ENCODE measurements around the gene ACTR5. TPM values are rescaled to one million over a fixed set of nuclear protein-coding genes. Genes with fewer than 3 reads are reported as not detected.

Gene ACTR5
- total RNA-seq, 2 donors from 2014 or later, result 7.9 to 11.2 TPM

DNA sequence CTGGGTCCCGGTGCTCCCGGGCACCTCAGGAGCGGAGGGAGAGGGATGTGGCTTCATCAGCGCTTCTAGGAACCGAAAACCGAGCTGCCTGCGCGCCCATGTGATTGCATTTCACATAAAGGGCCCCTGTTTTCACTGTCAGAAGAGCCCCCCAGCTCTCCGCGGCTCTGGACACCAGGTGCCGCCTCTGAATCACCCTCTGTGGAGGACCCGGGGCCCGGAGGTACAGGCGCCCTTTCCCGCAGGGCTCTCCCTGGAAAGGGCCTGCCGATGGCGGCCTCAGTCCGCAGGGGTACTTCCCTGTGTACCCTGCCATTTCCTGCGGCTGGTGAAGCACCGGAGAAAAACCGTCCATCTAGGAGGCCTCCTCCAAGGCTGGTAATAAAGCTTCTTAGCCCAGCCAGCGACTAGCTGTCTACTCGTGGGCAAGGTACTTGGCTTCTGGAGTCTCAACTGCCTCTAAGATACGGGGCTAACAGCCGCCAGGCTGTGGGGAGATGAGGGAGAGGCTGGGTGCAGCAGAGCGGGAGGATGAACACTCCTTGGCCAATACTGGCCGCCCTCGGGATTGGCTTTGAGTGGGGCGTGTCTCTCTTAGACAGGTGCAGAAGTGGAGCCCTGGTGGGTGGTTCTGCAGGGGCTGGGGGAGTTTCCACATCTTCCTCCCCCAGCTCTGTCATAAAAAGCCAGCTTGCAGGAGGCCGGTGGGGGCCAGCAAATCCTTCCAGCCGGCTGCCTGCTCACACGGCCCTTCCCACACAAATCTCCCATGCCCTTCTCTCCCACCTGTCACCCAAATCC, 58.8 kb downstream of the ACTR5 start:
- Mint-ChIP-seq H3K4me1 (peaks cover 25% of the 10 kb centered on the region), H3K27ac (no peak overlapping the region), H3K9me3 (no peaks in the 10 kb centered on the region), H3K36me3 (ENCODE audit: low read depth) (peaks cover 18% of the 10 kb centered on the region), H3K27me3 (ENCODE audit: insufficient read depth) (peaks cover 9% of the 10 kb centered on the region), H3K4me3 (peak overlapping the region; percentile 83)
- DNase-seq, result peak; percentile 67
- H3K4me3 ChIP-seq (ENCODE audit: low read length), result peak overlapping the region; percentile 84
- H3K4me1 ChIP-seq (ENCODE audit: control insufficient read depth, insufficient read depth, low read length), result peaks cover 18% of the 10 kb centered on the region
- H3K9me3 ChIP-seq (ENCODE audit: control insufficient read depth, low read length), result no peaks in the 10 kb centered on the region
- peaks cover 16% of the 10 kb centered on the region for H3K36me3 ChIP-seq (ENCODE audit: control insufficient read depth, insufficient read depth, low read length)
- 22 to 39% methylated on average over 7 to 32 of the region's 32 CpGs for WGBS, 2 experiments (ENCODE audit: insufficient coverage in 1 of 2, insufficient read length in 1 of 2)
- H3K27ac ChIP-seq (ENCODE audit: low read depth, low read length), result no peak overlapping the region
- H3K9ac ChIP-seq (ENCODE audit: extremely low read depth, low read length, poor library complexity, severe bottlenecking), result peak overlapping the region; percentile 28
- TF ChIP-seq, protein P1, sequence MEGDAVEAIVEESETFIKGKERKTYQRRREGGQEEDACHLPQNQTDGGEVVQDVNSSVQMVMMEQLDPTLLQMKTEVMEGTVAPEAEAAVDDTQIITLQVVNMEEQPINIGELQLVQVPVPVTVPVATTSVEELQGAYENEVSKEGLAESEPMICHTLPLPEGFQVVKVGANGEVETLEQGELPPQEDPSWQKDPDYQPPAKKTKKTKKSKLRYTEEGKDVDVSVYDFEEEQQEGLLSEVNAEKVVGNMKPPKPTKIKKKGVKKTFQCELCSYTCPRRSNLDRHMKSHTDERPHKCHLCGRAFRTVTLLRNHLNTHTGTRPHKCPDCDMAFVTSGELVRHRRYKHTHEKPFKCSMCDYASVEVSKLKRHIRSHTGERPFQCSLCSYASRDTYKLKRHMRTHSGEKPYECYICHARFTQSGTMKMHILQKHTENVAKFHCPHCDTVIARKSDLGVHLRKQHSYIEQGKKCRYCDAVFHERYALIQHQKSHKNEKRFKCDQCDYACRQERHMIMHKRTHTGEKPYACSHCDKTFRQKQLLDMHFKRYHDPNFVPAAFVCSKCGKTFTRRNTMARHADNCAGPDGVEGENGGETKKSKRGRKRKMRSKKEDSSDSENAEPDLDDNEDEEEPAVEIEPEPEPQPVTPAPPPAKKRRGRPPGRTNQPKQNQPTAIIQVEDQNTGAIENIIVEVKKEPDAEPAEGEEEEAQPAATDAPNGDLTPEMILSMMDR (conservative IDR thresholded peaks at IDR 0.05), result no peak
- H3K27me3 ChIP-seq (ENCODE audit: control insufficient read depth, insufficient read depth, low read length, poor library complexity, severe bottlenecking), result no peaks in the 10 kb centered on the region

DNA sequence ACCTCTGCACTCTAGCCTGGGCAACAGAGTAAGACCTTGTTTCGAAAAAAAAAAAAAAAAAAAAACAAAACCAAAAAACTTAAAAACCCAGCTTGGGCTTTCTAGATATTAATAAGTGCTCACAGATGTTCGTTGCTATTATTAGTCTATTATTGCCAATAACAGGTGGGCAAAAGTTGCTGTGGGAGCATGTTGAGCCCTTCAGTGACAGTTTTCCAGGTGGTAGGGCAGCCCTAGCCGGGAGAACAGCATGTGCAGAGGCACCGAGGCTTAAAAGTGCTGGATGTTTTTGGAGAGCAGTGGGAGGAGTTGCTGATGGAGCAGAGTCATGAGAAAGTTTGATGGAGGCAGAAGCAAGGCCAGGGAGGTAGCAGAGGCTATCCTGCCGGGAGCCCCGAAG, 61.7 kb downstream of the ACTR5 start:
- peaks cover 12% of the 10 kb centered on the region for H3K4me1 Mint-ChIP-seq
- no peak overlapping the region for H3K27ac ChIP-seq (ENCODE audit: low read depth, low read length)
- peaks cover 16% of the 10 kb centered on the region for H3K36me3 ChIP-seq (ENCODE audit: control insufficient read depth, insufficient read depth, low read length)
- H3K27ac Mint-ChIP-seq, result no peak overlapping the region
- peaks cover 8% of the 10 kb centered on the region for H3K4me1 ChIP-seq (ENCODE audit: control insufficient read depth, insufficient read depth, low read length)
- no peaks in the 10 kb centered on the region for H3K9me3 Mint-ChIP-seq
- peak; percentile 34 for DNase-seq
- H3K9me3 ChIP-seq (ENCODE audit: control insufficient read depth, low read length), result no peaks in the 10 kb centered on the region
- H3K27me3 Mint-ChIP-seq (ENCODE audit: insufficient read depth), result peaks cover 9% of the 10 kb centered on the region
- peaks cover 18% of the 10 kb centered on the region for H3K36me3 Mint-ChIP-seq (ENCODE audit: low read depth)
- H3K4me3 Mint-ChIP-seq, result no peak overlapping the region
- H3K4me3 ChIP-seq (ENCODE audit: low read length), result no peak overlapping the region
- WGBS, 2 experiments (ENCODE audit: insufficient coverage in 1 of 2, insufficient read length in 1 of 2), result 81 to 83% methylated on average over 3 to 6 of the region's 6 CpGs
- TF ChIP-seq, protein P1 (conservative IDR thresholded peaks at IDR 0.05), result no peak
- H3K9ac ChIP-seq (ENCODE audit: extremely low read depth, low read length, poor library complexity, severe bottlenecking), result no peak overlapping the region
- no peaks in the 10 kb centered on the region for H3K27me3 ChIP-seq (ENCODE audit: control insufficient read depth, insufficient read depth, low read length, poor library complexity, severe bottlenecking)

DNA sequence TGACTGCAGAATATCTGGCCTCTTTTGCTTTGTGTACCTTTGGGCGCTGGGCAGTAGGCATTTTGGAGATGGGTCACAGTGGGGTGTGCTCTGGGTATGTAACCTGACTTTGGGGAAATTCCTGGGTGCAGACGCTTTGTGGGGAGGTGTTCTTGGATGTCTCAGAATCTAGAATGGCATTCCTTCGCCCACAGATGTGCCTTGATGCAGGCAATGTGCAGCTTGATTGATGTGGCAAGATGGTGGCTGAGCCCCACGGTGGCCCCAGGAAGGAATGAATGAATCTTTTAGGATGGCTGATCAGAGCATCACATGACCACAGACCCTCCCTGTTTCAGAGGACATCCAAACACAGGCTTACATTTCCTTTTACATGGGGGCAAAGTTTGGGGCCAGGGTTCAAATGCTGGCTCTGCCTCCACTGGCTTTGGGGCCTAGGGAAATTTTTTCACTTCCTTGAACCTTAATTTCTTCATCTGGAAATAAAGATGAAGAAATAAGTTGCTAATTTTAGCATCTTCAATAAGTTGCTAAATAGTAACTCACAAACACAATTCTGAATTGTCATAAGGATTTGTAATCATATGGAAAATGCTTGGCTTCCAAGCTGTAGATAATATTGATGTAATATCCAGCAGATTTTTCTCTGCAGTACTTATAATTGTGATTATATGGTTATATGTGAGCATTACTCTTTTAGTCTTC, 62.8 kb downstream of the ACTR5 start:
- Mint-ChIP-seq H3K27ac (no peak overlapping the region), H3K4me3 (no peak overlapping the region), H3K27me3 (ENCODE audit: insufficient read depth) (peaks cover 9% of the 10 kb centered on the region), H3K9me3 (no peaks in the 10 kb centered on the region), H3K36me3 (ENCODE audit: low read depth) (peaks cover 18% of the 10 kb centered on the region), H3K4me1 (peaks cover 12% of the 10 kb centered on the region)
- no peaks in the 10 kb centered on the region for H3K9me3 ChIP-seq (ENCODE audit: control insufficient read depth, low read length)
- peaks cover 3% of the 10 kb centered on the region for H3K4me1 ChIP-seq (ENCODE audit: control insufficient read depth, insufficient read depth, low read length)
- WGBS, 2 experiments (ENCODE audit: insufficient coverage in 1 of 2, insufficient read length in 1 of 2), result 79 to 90% methylated on average over 3 to 4 of the region's 4 CpGs
- H3K27me3 ChIP-seq (ENCODE audit: control insufficient read depth, insufficient read depth, low read length, poor library complexity, severe bottlenecking), result no peaks in the 10 kb centered on the region
- TF ChIP-seq, protein P1 (conservative IDR thresholded peaks at IDR 0.05), result no peak
- no peak overlapping the region for H3K9ac ChIP-seq (ENCODE audit: extremely low read depth, low read length, poor library complexity, severe bottlenecking)
- H3K4me3 ChIP-seq (ENCODE audit: low read length), result no peak overlapping the region
- peak; percentile 26 for DNase-seq
- H3K36me3 ChIP-seq (ENCODE audit: control insufficient read depth, insufficient read depth, low read length), result peaks cover 16% of the 10 kb centered on the region
- no peak overlapping the region for H3K27ac ChIP-seq (ENCODE audit: low read depth, low read length)
